Fibroblast of skin of scalp (primary cell): ENCODE measurements around the gene PIP4K2B.
"Not testable (repeated sequence)": the region's sequence is repeated elsewhere in the genome, so short reads cannot be mapped to it uniquely, and the experiment has no call there.

Source experiments
- DNase-seq: peaks from one replicate; pipeline ENCODE4 v3.0.0-alpha.2; 2013

Gene PIP4K2B

GRCh38 chr17:38729886-38730525 is 69.3 kb downstream of the PIP4K2B start, which contains the start of gene CISD3:
TSS of gene CISD3 (plus strand) at chr17:38730341. CDS start at chr17:38730359, 18 bp downstream.
- peak; percentile 90 for DNase-seq

GRCh38 chr17:38729368-38729885 is 69.9 kb downstream of the PIP4K2B start:
- no peak for DNase-seq

- no peak for DNase-seq
Observed at GRCh38 chr17:38728290-38728831, 71.0 kb downstream of the PIP4K2B start.

- no peak for DNase-seq
Observed at GRCh38 chr17:38727736-38728135, 71.6 kb downstream of the PIP4K2B start.

- not testable (repeated sequence) for DNase-seq
Observed at GRCh38 chr17:38726145-38726544, 73.2 kb downstream of the PIP4K2B start.

GRCh38 chr17:38725066-38725465 is 74.3 kb downstream of the PIP4K2B start:
- DNase-seq = no peak

GRCh38 chr17:38724337-38724988 is 74.9 kb downstream of the PIP4K2B start:
- peak; percentile 45 for DNase-seq

- DNase-seq = no peak
Observed at GRCh38 chr17:38721802-38722201, 77.6 kb downstream of the PIP4K2B start.

- DNase-seq = no peak
Observed at GRCh38 chr17:38720941-38721340, 78.4 kb downstream of the PIP4K2B start.

- DNase-seq = no peak
Observed at GRCh38 chr17:38719943-38720641, 79.3 kb downstream of the PIP4K2B start.

- no peak for DNase-seq
Observed at GRCh38 chr17:38719289-38719942, 79.9 kb downstream of the PIP4K2B start.

GRCh38 chr17:38717139-38717745 is 82.1 kb downstream of the PIP4K2B start:
- no peak for DNase-seq

- DNase-seq = no peak
Observed at GRCh38 chr17:38716368-38717005, 82.9 kb downstream of the PIP4K2B start.
